Fibroblast of mammary gland (primary cell): ENCODE results near the gene CAPN15.

Experiments used
- DNase-seq: peaks from one replicate; pipeline ENCODE4 v3.0.0-alpha.2; 2010; ENCODE audit warnings: low read depth
- H3K4me3 ChIP-seq: 2 replicates; pipeline ENCODE4 v1.5.1; 2011; ENCODE audit warnings: low read depth, mild to moderate bottlenecking, low read length, moderate library complexity; ENCODE audit not compliant: control insufficient read depth
- CTCF ChIP-seq: conservative IDR thresholded peaks from 2 replicates; pipeline ENCODE4 v1.5.1; 2011; ENCODE audit warnings: low read depth, low read length, inconsistent platforms; ENCODE audit not compliant: control insufficient read depth, insufficient read depth

Gene CAPN15

GRCh38 chr16:555528-556473 lies 28.3 kb downstream of the CAPN15 start:
- no peak for TF ChIP-seq CTCF
- no peak for DNase-seq
- no peak overlapping the region for H3K4me3 ChIP-seq

GRCh38 chr16:556474-557173 lies 29.1 kb downstream of the CAPN15 start:
- no peak for TF ChIP-seq CTCF
- no peak for DNase-seq

DNA sequence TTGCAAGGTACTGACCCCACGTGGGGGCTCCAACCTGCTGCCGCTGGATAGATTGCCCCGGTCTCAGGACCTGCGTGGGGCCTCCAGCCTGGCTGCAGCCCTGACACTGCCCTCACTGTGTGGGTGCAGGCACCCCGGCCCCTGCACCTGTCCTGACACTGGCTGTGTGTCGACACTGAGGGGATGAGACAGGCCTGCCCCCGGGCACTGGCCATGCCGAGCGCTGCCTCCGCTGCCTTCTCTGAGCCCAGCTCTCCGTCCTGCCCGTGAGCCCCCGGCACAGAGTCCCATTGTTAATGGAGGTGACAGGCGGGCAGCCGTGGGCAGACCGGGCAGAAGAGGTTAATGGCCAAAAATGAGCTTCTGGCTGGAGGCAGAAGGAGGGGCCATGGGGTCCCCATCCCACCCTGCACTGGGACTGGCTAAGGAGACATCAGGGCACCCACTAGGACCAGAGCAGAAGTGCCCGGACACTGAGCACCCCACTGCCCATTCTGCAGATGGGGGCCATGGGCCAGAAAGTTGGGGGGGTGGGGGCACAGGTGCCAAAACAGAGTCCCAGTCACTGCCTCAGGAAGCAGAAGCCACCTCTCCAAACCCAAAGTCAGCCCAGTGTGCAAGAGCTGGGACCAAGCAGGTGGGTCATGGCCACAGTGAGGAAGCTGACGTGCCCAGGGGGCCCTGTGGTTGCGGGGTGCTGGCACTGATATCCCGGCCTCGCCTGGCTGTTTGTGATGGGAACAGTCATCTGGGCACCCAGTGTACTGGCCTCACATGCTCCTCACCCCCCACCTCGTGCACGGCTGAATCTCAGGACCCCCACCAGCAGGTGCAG lies 30.2 kb downstream of the CAPN15 start:
- no peak for DNase-seq
- no peak for TF ChIP-seq CTCF

More at GRCh38 chr16:556474-557173, 29.1 kb downstream of the CAPN15 start:
- H3K4me3 ChIP-seq = no peak overlapping the region

DNA sequence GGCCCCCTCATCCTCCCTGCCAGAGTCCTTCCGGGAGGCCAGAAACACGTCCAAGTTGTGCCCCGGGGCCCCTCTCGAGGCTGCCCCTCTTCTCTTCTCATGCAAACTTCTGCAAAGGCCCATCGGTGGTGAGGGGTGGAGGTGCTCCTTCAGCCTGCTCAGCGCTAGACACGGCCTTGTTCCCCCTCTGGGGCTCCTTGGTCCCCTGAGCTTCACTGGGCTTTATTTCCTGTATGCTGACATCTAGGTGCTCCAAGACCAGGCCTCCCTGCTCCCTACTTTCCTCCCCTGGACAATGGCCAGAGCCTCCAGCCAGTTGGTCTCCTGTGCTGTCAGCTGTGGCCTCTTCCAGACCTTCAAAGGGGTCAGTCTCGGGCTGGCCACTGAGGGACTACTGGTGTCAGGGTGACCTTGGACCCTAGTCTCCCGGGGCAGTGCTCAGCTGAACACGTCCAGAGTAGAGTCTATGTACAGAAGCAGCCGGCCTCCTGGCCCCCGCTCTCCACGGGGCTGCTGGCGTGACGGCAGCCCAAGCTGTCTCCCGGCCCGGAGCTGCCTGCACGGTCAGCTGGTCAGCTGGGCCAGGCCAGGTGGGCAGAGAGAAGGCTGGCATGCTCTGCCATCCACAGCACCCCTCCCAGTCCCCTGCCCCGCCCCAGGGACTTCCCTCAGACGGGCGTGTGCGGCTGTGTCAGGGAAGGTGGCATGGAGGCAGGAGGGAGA lies 30.9 kb downstream of the CAPN15 start:
- no peak for DNase-seq
- TF ChIP-seq CTCF = no peak
- no peak overlapping the region for H3K4me3 ChIP-seq

More for the DNA sequence above, 30.2 kb downstream of the CAPN15 start:
- H3K4me3 ChIP-seq = no peak overlapping the region

- no peak for TF ChIP-seq CTCF
- no peak overlapping the region for H3K4me3 ChIP-seq
- no peak for DNase-seq
Measured at GRCh38 chr16:559021-559380, 31.5 kb downstream of the CAPN15 start.
